Measurements from ENCODE around the gene PNPLA5. TPM values are rescaled to one million over a fixed set of nuclear protein-coding genes. Genes with fewer than 3 reads are reported as not detected.

The PNPLA5 gene
- total and polyA plus RNA-seq, 4 donors: not detected

- TF ChIP-seq REST (IDR thresholded peaks at IDR 0.05) (no peak), MAX (IDR thresholded peaks at IDR 0.05) (peak; percentile 49), GABPA (IDR thresholded peaks at IDR 0.05 in 1 of 2, conservative IDR thresholded peaks at IDR 0.05 in 1 of 2) (peak in 1 of 2 donors; percentile 48)
These were observed 36.7 kb upstream of the PNPLA5 start (continued) for GRCh38 chr22:43928468-43928867.

GRCh38 chr22:43926349-43926710, 34.5 kb upstream of the PNPLA5 start:
- peak overlapping the region in 1 of 3 donors; percentile 43 for H3K4me3 ChIP-seq (ENCODE audit: low read depth in 1 of 3, low read length in 3 of 3)
- H3K36me3 ChIP-seq (ENCODE audit: control insufficient read depth in 4 of 4, insufficient read depth in 3 of 4, low read depth in 1 of 4, low read length in 3 of 4): peaks cover 1 to 15% (median 11%) of the 10 kb centered on the region in 4 donors
- 40% methylated on average over 1 of the region's 1 CpG for WGBS

GRCh38 chr22:43925433-43926348, 33.9 kb upstream of the PNPLA5 start:
- H3K27me3 ChIP-seq (ENCODE audit: control insufficient read depth in 4 of 4, insufficient read depth in 4 of 4, low read length in 3 of 4): no peaks in the 10 kb centered on the region
- peaks cover 11 to 47% (median 42%) of the 10 kb centered on the region in 4 donors for H3K4me1 ChIP-seq (ENCODE audit: control insufficient read depth in 4 of 4, insufficient read depth in 4 of 4, low read length in 3 of 4)
- H3K4me3 ChIP-seq (ENCODE audit: low read depth in 1 of 3, low read length in 3 of 3): peak overlapping the region; percentile 46 to 85 (median 77)
- peak overlapping the region; percentile 49 to 77 for H3K9ac ChIP-seq (ENCODE audit: low read depth in 1 of 2, low read length in 2 of 2)
- 21% methylated on average over 6 of the region's 6 CpGs for WGBS
- H3K27ac ChIP-seq (ENCODE audit: low read depth in 1 of 2, low read length in 2 of 2): peak overlapping the region; percentile 94 to 95
- DNase-seq (ENCODE audit: low spot score): peak; percentile 63
- H3K9me3 ChIP-seq (ENCODE audit: control insufficient read depth in 4 of 4, low read length in 3 of 4): no peaks in the 10 kb centered on the region
- peaks cover 0 to 12% (median 9%) of the 10 kb centered on the region in 4 donors for H3K36me3 ChIP-seq (ENCODE audit: control insufficient read depth in 4 of 4, insufficient read depth in 3 of 4, low read depth in 1 of 4, low read length in 3 of 4)
- peak; percentile 91 to 97 for TF ChIP-seq HNF4A (conservative IDR thresholded peaks at IDR 0.05)
- peak; percentile 96 for TF ChIP-seq ZBTB33 (IDR thresholded peaks at IDR 0.05)
- peak in 1 of 2 donors; percentile 58 for TF ChIP-seq GABPA (IDR thresholded peaks at IDR 0.05 in 1 of 2, conservative IDR thresholded peaks at IDR 0.05 in 1 of 2)
- TF ChIP-seq NR2F2 (IDR thresholded peaks at IDR 0.05): peak; percentile 45
- TF ChIP-seq RAD21 (IDR thresholded peaks at IDR 0.05): peak; percentile 24 to 40
- peak; percentile 84 for TF ChIP-seq HNF4G (IDR thresholded peaks at IDR 0.05)
- peak; percentile 39 to 88 for TF ChIP-seq JUND (IDR thresholded peaks at IDR 0.05)
- peak in 1 of 2 donors; percentile 82 for TF ChIP-seq EGR1 (IDR thresholded peaks at IDR 0.05; ENCODE audit: low read depth in 2 of 2)

More at GRCh38 chr22:43926349-43926710, 34.5 kb upstream of the PNPLA5 start:
- TF ChIP-seq CTCF (IDR thresholded peaks at IDR 0.05; ENCODE audit: low read depth, low read length, missing input control) (no peak), RAD21 (IDR thresholded peaks at IDR 0.05) (no peak), MAX (IDR thresholded peaks at IDR 0.05) (no peak), HNF4G (IDR thresholded peaks at IDR 0.05) (no peak), YY1 (IDR thresholded peaks at IDR 0.05) (no peak)
- peak overlapping the region; percentile 94 to 95 for H3K27ac ChIP-seq (ENCODE audit: low read depth in 1 of 2, low read length in 2 of 2)
- no peaks in the 10 kb centered on the region for H3K27me3 ChIP-seq (ENCODE audit: control insufficient read depth in 4 of 4, insufficient read depth in 4 of 4, low read length in 3 of 4)
- peak overlapping the region in 1 of 2 donors; percentile 36 for H3K9ac ChIP-seq (ENCODE audit: low read depth in 1 of 2, low read length in 2 of 2)
- H3K4me1 ChIP-seq (ENCODE audit: control insufficient read depth in 4 of 4, insufficient read depth in 4 of 4, low read length in 3 of 4): peaks cover 11 to 47% (median 43%) of the 10 kb centered on the region in 4 donors
- no peaks in the 10 kb centered on the region for H3K9me3 ChIP-seq (ENCODE audit: control insufficient read depth in 4 of 4, low read length in 3 of 4)
- DNase-seq (ENCODE audit: low spot score): no peak

Data from liver (tissue), 9 donors.